D721Med (cell line): ENCODE measurements around the gene VEGFA.

ENCODE experiments used
- DNase-seq: peaks from one replicate; pipeline ENCODE4 v3.0.0; 2011; ENCODE audit warnings: low spot score; ENCODE audit not compliant: insufficient read length
- FAIRE-seq: peaks from 2 replicates; lab custom pipeline; 2011; peaks lifted over from hg19 to GRCh38; lab: Jason Lieb, UNC
- CTCF ChIP-seq: IDR thresholded peaks from 2 replicates; pipeline ENCODE4 v1.5.1; 2012; ENCODE audit warnings: mild to moderate bottlenecking, control low read depth; ENCODE audit not compliant: insufficient read depth; ENCODE audit errors: missing control alignments

Gene VEGFA

GRCh38 chr6:43808412-43808811 is 38.4 kb downstream of the VEGFA start:
- DNase-seq, result no peak
- no peak for TF ChIP-seq CTCF
- no peak for FAIRE-seq

DNA sequence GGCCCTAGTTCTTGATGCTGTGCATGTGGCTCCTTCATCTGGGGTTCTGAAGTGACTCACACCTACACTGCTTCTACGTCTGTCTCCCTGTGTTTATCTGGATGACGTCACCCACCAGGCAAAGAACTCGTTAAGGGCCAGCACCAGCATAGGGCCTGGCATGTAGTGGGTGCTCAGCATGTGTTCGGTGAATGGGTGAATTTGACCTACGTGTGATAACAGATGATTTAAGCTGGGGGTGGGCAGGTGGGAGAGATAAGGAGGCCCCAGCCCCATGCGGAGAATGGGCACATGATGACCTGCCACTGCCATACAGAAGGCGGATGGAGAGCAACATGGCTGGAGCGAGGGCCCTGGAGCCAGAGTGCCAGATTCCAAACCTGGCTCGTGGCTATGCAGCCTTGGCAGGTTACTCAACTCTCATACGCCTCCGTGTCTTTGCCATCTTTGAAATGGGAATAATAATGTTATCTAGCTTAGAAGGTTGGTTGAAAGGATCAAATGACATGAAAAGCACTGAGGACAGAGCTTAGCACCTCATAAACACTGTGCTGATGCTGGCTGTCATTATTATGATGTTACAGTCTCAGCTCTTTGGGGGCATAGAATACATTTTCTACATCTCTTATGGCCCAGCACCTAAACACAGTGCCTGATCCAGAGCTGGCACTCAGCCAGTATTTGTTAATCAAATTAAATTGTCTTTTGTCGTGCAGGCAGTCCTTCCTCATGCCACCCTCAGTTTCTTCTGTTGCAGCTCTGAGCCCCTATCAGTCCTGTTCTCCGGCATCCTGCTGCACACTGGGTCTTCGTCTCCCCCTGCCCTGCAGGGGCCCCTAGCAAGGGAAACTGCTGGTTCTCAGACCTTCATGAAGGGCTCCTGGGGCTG is 39.6 kb downstream of the VEGFA start:
- no peak for TF ChIP-seq CTCF
- no peak for DNase-seq
- FAIRE-seq, result no peak

GRCh38 chr6:43810965-43811732 is 41.1 kb downstream of the VEGFA start:
- DNase-seq (no peak), FAIRE-seq (no peak)
- TF ChIP-seq CTCF, result no peak

DNA sequence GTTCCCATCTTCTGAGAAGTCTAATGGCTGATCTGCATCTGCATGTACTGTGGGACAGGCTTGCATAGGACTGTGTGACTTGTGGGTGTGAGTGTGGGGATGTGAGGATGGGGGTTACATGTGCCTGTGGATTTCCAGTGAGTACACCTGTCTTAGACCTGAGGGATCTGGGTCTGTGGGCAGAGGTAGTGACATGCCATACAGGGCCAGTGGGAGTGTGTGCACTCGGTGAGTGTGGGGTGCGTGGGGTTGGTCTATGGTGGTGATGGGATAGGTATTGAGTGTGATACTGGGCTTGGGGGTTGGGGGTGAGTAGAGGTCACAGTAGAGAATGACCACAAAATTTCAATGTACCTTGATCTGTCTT is 41.7 kb downstream of the VEGFA start:
- FAIRE-seq, result no peak
- no peak for DNase-seq
- no peak for TF ChIP-seq CTCF

DNA sequence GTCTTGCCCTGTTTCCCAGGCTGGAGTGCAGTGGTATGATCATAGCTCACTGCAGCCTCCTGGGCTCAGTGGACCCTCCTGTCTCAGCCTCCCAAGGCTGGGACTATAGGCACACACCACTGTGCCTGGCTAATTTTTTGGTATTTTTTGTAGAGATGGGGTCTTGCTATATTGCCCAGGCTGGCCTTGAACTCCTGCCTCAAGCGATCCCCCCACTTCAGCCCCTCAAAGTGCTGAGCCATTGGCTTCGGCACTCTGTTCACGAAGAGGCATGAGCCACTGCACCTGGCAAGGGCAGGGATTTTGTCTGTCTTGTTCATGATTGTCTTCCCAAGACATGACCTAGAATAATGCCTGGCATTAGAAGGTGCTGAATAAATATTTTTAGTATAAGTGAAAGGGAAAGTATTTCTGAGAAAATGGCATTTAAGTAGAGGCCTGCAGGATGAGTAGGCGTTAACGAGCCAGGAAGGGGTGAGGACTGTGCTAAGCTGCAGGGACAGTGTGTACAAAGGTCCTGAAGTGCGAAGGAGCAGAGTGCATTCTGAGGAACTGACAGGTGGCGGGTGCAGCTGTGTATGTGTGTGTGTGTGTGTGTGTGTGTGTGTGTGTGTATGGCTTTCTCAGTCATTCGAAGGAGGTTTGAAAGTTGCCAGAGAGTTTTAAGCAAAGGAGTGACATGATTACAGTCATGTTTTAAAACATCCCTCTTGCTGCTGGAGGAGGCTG is 43.0 kb downstream of the VEGFA start:
- FAIRE-seq (no peak), DNase-seq (no peak)
- TF ChIP-seq CTCF, result no peak

- TF ChIP-seq CTCF, result no peak
- FAIRE-seq (no peak), DNase-seq (no peak)
Observed at GRCh38 chr6:43814111-43814510, 44.1 kb downstream of the VEGFA start.
